ENCODE data around the gene SRSF12. TPM values are rescaled to one million over a fixed set of nuclear protein-coding genes. Genes with fewer than 3 reads are reported as not detected.

SRSF12 gene
- total and polyA plus RNA-seq, 9 of the 15 experiments (the other 6 are each of a cell fraction or from before 2014, with no cell fraction given) = not detected

DNA sequence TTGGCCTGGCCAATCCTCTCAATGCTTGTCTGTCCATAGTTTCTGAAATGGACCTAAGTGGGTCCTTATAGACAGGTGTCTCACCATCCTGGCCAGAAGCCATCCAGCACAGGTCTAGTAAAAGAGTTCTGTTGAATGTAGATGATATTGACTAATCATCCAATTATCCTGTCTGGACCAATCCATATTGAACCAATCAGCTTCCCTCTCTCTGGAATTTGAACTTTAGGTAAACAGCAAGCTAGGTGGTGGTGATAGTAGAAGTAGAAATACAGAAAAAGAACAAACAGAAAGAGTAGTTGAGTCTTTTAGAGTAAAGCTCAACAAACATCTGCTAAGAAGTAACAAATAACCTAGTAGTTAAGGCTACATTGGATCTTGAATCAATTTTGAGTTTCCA lies 46.8 kb downstream of the SRSF12 start:
- no peak for TF ChIP-seq STAT5A (IDR thresholded peaks at IDR 0.05; ENCODE audit: borderline replicate concordance, low read length)
- no peak for DNase-seq (ENCODE audit: extremely low read depth in 1 of 4, low spot score in 3 of 4)
- H3K36me3 ChIP-seq (ENCODE audit: control insufficient read depth, insufficient read depth, low read length) = no peaks in the 10 kb centered on the region
- CTCF ChIA-PET (ENCODE audit: low intra/inter-chr PET ratio) = no interaction called here
- POLR2A ChIA-PET = interaction anchor here (1.1 kb wide), 1 partner anchor 9 kb away, joined by 3 read pairs; no protein-coding TSS in a partner anchor
- no TSS peak for BruUV-seq (replicated peaks)
- H3K4me3 ChIP-seq = no peak overlapping the region
- no peaks in the 10 kb centered on the region for H4K20me1 ChIP-seq (replicated peaks; ENCODE audit: control insufficient read depth, insufficient read depth, low read length)
- H3K9me3 ChIP-seq (replicated peaks; ENCODE audit: control insufficient read depth, insufficient read depth, low read depth, low read length) = no peaks in the 10 kb centered on the region
- H3K27ac ChIP-seq (ENCODE audit: extremely low read depth, low read depth, low read length) = no peak overlapping the region
- no peak for FAIRE-seq
- in situ Hi-C loops (cut with MboI) = no loop called here
- no peaks in the 10 kb centered on the region for H3K27me3 ChIP-seq (ENCODE audit: control insufficient read depth in 2 of 2, insufficient read depth in 2 of 2, low read length in 2 of 2)
- no peak for ATAC-seq
- no peak overlapping the region for H2AFZ ChIP-seq (ENCODE audit: low read depth, low read length)
- no peaks in the 10 kb centered on the region for H3K9me1 ChIP-seq (ENCODE audit: control insufficient read depth, insufficient read depth, low read length)
- intact Hi-C loops (cut with micrococcal nuclease) = no loop called here
- H3K9ac ChIP-seq (ENCODE audit: insufficient read depth in 1 of 2, low read depth in 2 of 2, low read length in 2 of 2) = no peak overlapping the region
- no peak overlapping the region for H3K4me2 ChIP-seq (ENCODE audit: insufficient read depth, low read length)
- H3K4me1 ChIP-seq (replicated peaks in 1 of 2; ENCODE audit: control insufficient read depth in 2 of 2, insufficient read depth in 2 of 2, low read length in 2 of 2) = peaks cover 0 to 23% of the 10 kb centered on the region in 2 experiments; a peak in 3 of 5 replicates
- no peaks in the 10 kb centered on the region for H3K79me2 ChIP-seq (ENCODE audit: control insufficient read depth, insufficient read depth, low read length)

DNA sequence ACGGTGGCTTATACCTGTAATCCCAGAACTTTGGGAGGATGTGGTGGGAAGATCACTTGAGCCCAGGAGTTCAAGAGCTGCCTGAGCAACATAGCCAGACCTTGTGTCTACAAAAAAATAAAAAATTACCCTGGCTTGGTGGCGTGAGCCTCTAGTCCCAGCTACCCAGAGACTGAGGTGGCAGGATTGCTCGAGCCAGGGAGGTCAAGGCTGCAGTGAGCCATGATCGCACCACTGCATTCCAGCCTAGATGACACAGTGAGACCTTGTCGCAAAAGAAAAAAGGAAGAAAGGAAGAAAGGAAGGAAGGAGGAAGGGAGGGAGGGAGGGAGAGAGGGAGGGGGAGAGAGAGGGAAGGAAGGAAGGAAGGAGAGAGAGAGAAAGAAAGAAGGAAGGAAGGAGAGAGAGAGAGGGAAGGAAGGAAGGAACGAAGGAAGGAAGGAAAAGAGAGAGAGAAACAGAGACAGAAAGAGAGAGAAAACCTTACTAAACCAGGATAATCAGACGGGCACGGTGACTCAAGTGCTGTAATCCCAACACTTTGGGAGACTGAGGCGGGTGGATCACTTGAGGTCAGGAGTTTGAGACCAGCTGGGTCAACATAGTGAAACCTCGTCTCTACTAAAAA lies 48.2 kb downstream of the SRSF12 start:
- no peaks in the 10 kb centered on the region for H3K79me2 ChIP-seq (ENCODE audit: control insufficient read depth, insufficient read depth, low read length)
- DNase-seq (ENCODE audit: extremely low read depth in 1 of 4, low spot score in 3 of 4) = no peak
- ATAC-seq = no peak
- H3K9me3 ChIP-seq (replicated peaks; ENCODE audit: control insufficient read depth, insufficient read depth, low read depth, low read length) = no peaks in the 10 kb centered on the region
- WGBS (ENCODE audit: insufficient coverage, low coverage, missing lambda C conversion rate) = 48% methylated on average over 9 of the region's 10 CpGs
- no peak overlapping the region for H3K4me2 ChIP-seq (ENCODE audit: insufficient read depth, low read length)
- FAIRE-seq = no peak
- in situ Hi-C loops (cut with MboI) = no loop called here
- no peak overlapping the region for H2AFZ ChIP-seq (ENCODE audit: low read depth, low read length)
- intact Hi-C loops (cut with micrococcal nuclease) = no loop called here
- CTCF ChIA-PET (ENCODE audit: low intra/inter-chr PET ratio) = no interaction called here
- H3K4me3 ChIP-seq = no peak overlapping the region
- H3K36me3 ChIP-seq (ENCODE audit: control insufficient read depth, insufficient read depth, low read length) = no peaks in the 10 kb centered on the region
- BruUV-seq (replicated peaks) = no TSS peak
- no peak overlapping the region for H3K27ac ChIP-seq (ENCODE audit: extremely low read depth, low read depth, low read length)
- TF ChIP-seq, protein P1, sequence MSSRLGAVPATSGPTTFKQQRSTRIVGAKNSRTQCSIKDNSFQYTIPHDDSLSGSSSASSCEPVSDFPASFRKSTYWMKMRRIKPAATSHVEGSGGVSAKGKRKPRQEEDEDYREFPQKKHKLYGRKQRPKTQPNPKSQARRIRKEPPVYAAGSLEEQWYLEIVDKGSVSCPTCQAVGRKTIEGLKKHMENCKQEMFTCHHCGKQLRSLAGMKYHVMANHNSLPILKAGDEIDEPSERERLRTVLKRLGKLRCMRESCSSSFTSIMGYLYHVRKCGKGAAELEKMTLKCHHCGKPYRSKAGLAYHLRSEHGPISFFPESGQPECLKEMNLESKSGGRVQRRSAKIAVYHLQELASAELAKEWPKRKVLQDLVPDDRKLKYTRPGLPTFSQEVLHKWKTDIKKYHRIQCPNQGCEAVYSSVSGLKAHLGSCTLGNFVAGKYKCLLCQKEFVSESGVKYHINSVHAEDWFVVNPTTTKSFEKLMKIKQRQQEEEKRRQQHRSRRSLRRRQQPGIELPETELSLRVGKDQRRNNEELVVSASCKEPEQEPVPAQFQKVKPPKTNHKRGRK (tag; IDR thresholded peaks at IDR 0.05) = peak; percentile 71
- no peak for TF ChIP-seq ZNF707 (CRISPR knock-in tag; conservative IDR thresholded peaks at IDR 0.05)
- no peak for TF ChIP-seq ZNF668 (CRISPR knock-in tag; IDR thresholded peaks at IDR 0.05)
- POLR2A ChIA-PET = interaction anchor here (0.7 to 1.6 kb wide), 2 partner anchors 11 to 59 kb away, joined by 4 to 5 read pairs; partner anchors contain the start of gene PNRC1
- H3K9me1 ChIP-seq (ENCODE audit: control insufficient read depth, insufficient read depth, low read length) = no peaks in the 10 kb centered on the region
- no peaks in the 10 kb centered on the region for H3K27me3 ChIP-seq (ENCODE audit: control insufficient read depth in 2 of 2, insufficient read depth in 2 of 2, low read length in 2 of 2)
- no peaks in the 10 kb centered on the region for H4K20me1 ChIP-seq (replicated peaks; ENCODE audit: control insufficient read depth, insufficient read depth, low read length)
- H3K9ac ChIP-seq (ENCODE audit: insufficient read depth in 1 of 2, low read depth in 2 of 2, low read length in 2 of 2) = no peak overlapping the region; a peak in 1 of 4 replicates
- H3K4me1 ChIP-seq (replicated peaks in 1 of 2; ENCODE audit: control insufficient read depth in 2 of 2, insufficient read depth in 2 of 2, low read length in 2 of 2) = peaks cover 4 to 23% of the 10 kb centered on the region in 2 experiments; a peak in 4 of 5 replicates

Data from K562 (cell line).